Keratinocyte (primary cell): ENCODE data around the gene FABP7. TPM values are rescaled to one million over a fixed set of nuclear protein-coding genes. Genes with fewer than 3 reads are reported as not detected.

ENCODE experiments used
- DNase-seq: peaks from one replicate; pipeline ENCODE4 v3.0.0-alpha.2; 2011; ENCODE audit warnings: low read depth, missing footprints, low spot score
- FAIRE-seq: peaks from 2 replicates; lab custom pipeline; 2011; peaks lifted over from hg19 to GRCh38; lab: Jason Lieb, UNC
- H2AFZ ChIP-seq: 2 replicates; pipeline ENCODE4 v1.6.0; 2012; ENCODE audit warnings: low read length, control low read depth, inconsistent platforms; ENCODE audit not compliant: control insufficient read depth
- H3K27ac ChIP-seq: 2 replicates; pipeline ENCODE4 v1.5.1; 2011; ENCODE audit warnings: low read length; ENCODE audit not compliant: control insufficient read depth, insufficient read depth
- H3K27me3 ChIP-seq: 3 replicates; pipeline ENCODE4 v1.6.0; 2011; ENCODE audit warnings: low read length; ENCODE audit not compliant: control insufficient read depth, insufficient read depth; ENCODE audit errors: extremely low read depth
- H3K36me3 ChIP-seq, 2 experiments: 2 replicates in 1 of 2; 3 replicates in 1 of 2; pipeline ENCODE4 v1.5.1; 2011; ENCODE audit warnings: low read length in 2 of 2, mild to moderate bottlenecking in 1 of 2; ENCODE audit not compliant: control insufficient read depth in 2 of 2, insufficient read depth in 2 of 2; ENCODE audit errors: extremely low read depth in 1 of 2
- H3K4me1 ChIP-seq: 3 replicates; pipeline ENCODE4 v1.5.1; 2011; ENCODE audit warnings: low read length; ENCODE audit not compliant: control insufficient read depth, insufficient read depth; ENCODE audit errors: extremely low read depth
- H3K4me2 ChIP-seq: 3 replicates; pipeline ENCODE4 v1.6.0; 2011; ENCODE audit warnings: low read depth, low read length; ENCODE audit not compliant: control insufficient read depth, insufficient read depth; ENCODE audit errors: extremely low read depth
- H3K4me3 ChIP-seq, 3 experiments: fragments of 200-600 bp in 1 of 3; sonication (generic) in 1 of 3; 2 replicates in 2 of 3; 3 replicates in 1 of 3; pipeline ENCODE4 v1.5.1; 2011 to 2016; ENCODE audit warnings: low read length in 3 of 3, mild to moderate bottlenecking in 3 of 3, control low read depth in 2 of 3, inconsistent platforms in 1 of 3, low read depth in 1 of 3, mixed read lengths in 1 of 3, mixed run types in 1 of 3, moderate library complexity in 1 of 3; ENCODE audit not compliant: control insufficient read depth in 2 of 3, insufficient read depth in 2 of 3; ENCODE audit errors: extremely low read depth in 1 of 3
- H3K79me2 ChIP-seq: 2 replicates; pipeline ENCODE4 v1.6.0; 2012; ENCODE audit warnings: low read length; ENCODE audit not compliant: control insufficient read depth, insufficient read depth
- H3K9ac ChIP-seq: 3 replicates; pipeline ENCODE4 v1.6.0; 2011; ENCODE audit warnings: low read length; ENCODE audit not compliant: control insufficient read depth, insufficient read depth; ENCODE audit errors: extremely low read depth
- H3K9me1 ChIP-seq: 3 replicates; pipeline ENCODE4 v1.6.0; 2011; ENCODE audit warnings: low read length; ENCODE audit not compliant: control insufficient read depth, insufficient read depth; ENCODE audit errors: extremely low read depth
- H3K9me3 ChIP-seq: 2 replicates; pipeline ENCODE4 v1.5.1; 2012; ENCODE audit warnings: low read depth, low read length; ENCODE audit not compliant: control insufficient read depth
- H4K20me1 ChIP-seq: 3 replicates; pipeline ENCODE4 v1.6.0; 2011; ENCODE audit warnings: low read length; ENCODE audit not compliant: control insufficient read depth, insufficient read depth; ENCODE audit errors: extremely low read depth
- CTCF ChIP-seq, 3 experiments: IDR thresholded peaks in 1 of 3; conservative IDR thresholded peaks in 1 of 3; optimal IDR thresholded peaks in 1 of 3; 2 replicates in 2 of 3; 3 replicates in 1 of 3; pipeline versions ENCODE3 to v1.5.1; 2011; ENCODE audit warnings: low read length in 3 of 3, mild to moderate bottlenecking in 3 of 3, moderate library complexity in 2 of 3, control low read depth in 1 of 3, inconsistent platforms in 1 of 3; ENCODE audit not compliant: insufficient read depth in 2 of 3; ENCODE audit errors: extremely low read depth in 1 of 3
- EZH2 ChIP-seq: IDR thresholded peaks from one replicate; pipeline ENCODE4 v1.6.1; 2012; ENCODE audit warnings: inconsistent platforms, mild to moderate bottlenecking, low read length, moderate library complexity
- dilution Hi-C: fragments of 300-500 bp; cut with MboI; formaldehyde crosslinking; loops from one replicate; pipeline ENCODE4 v1.7.0; 2020; ENCODE audit warnings: low sequenced_read_pairs; ENCODE audit not compliant: extremely low pct_ligation_motif_present
- polyA plus RNA-seq, 5 experiments: library from polyadenylated mRNA; depleted of rRNA in 3 of 5; stranded (reverse) in 3 of 5; stranded (forward) in 1 of 5; unstranded in 1 of 5; fragments of >200 nt; gene quantifications; 1 replicate in 1 of 5; 2 replicates in 3 of 5; 3 replicates in 1 of 5; pipeline versions ENCODE4 v1.2.1 to v1.2.3, GENCODE V29; 2011 to 2012; ENCODE audit warnings: missing spikeins in 2 of 5, low read depth in 1 of 5, low replicate concordance in 1 of 5

FABP7 gene
- polyA plus RNA-seq, 1 donor (not counting 4 experiments of a cell fraction or from before 2014, with no cell fraction given): not detected

DNA sequence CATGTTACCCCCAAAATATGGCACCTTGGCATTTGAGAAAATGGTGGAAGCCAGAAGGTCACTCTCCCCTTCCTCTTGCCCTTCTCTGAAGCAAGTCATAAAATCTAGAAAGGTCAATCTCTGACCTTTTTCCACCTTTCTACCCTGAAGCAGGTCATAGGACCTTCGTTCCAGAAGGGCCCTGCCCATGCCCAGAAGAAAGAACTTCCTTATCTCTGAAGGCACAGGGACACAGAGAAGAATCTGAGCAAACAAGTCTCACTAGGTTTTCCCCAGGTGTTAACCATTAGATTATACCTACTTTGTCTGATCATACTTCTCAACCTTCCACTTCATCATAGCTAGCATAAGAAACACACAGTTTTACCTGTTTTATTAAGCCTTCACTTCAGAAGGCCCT, 52.0 kb downstream of the FABP7 start:
- no peaks in the 10 kb centered on the region for H3K36me3 ChIP-seq
- no peak overlapping the region for H3K4me3 ChIP-seq
- no peaks in the 10 kb centered on the region for H3K79me2 ChIP-seq
- H3K27ac ChIP-seq: no peak overlapping the region
- FAIRE-seq (no peak), DNase-seq (no peak)
- H3K9me3 ChIP-seq: no peaks in the 10 kb centered on the region
- TF ChIP-seq CTCF (optimal IDR thresholded peaks at IDR 0.05 in 1 of 3, IDR thresholded peaks at IDR 0.05 in 1 of 3, conservative IDR thresholded peaks at IDR 0.05 in 1 of 3; ENCODE audit: extremely low read depth in 1 of 3, insufficient read depth in 2 of 3, low read length in 3 of 3): no peak
- TF ChIP-seq EZH2: no peak
- no peaks in the 10 kb centered on the region for H3K9me1 ChIP-seq
- H3K4me2 ChIP-seq: no peak overlapping the region
- H2AFZ ChIP-seq: no peak overlapping the region
- no peaks in the 10 kb centered on the region for H3K4me1 ChIP-seq
- dilution Hi-C loops: no loop called here
- no peaks in the 10 kb centered on the region for H3K27me3 ChIP-seq
- no peak overlapping the region for H3K9ac ChIP-seq
- H4K20me1 ChIP-seq: no peaks in the 10 kb centered on the region

DNA sequence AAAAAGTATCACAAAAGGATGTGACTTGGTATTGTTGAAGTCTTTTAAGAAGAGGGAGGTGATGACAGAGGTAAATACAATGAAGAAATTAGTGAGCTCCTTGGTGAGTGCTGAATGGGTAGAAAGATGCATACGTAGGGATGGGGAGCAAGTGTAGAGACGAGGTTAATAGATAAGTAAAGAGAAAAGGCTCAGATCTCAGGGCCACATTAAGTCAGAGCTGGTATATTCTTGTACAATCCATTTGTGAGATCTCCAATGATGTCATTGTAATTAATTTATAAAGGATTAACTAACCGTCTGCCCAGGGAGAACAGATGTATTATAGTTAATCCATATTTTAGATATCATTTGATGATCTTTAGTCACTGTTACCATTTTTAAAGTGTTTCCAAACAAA, 52.9 kb downstream of the FABP7 start:
- TF ChIP-seq EZH2: no peak
- no peak for TF ChIP-seq CTCF (optimal IDR thresholded peaks at IDR 0.05 in 1 of 3, IDR thresholded peaks at IDR 0.05 in 1 of 3, conservative IDR thresholded peaks at IDR 0.05 in 1 of 3; ENCODE audit: extremely low read depth in 1 of 3, insufficient read depth in 2 of 3, low read length in 3 of 3)
- dilution Hi-C loops: no loop called here
- Histone ChIP-seq H3K27me3 (no peaks in the 10 kb centered on the region), H3K9me1 (no peaks in the 10 kb centered on the region), H3K36me3 (no peaks in the 10 kb centered on the region), H3K4me1 (no peaks in the 10 kb centered on the region), H3K4me2 (no peak overlapping the region), H2AFZ (no peak overlapping the region), H3K9ac (no peak overlapping the region), H3K79me2 (no peaks in the 10 kb centered on the region), H3K9me3 (no peaks in the 10 kb centered on the region), H4K20me1 (no peaks in the 10 kb centered on the region), H3K4me3 (no peak overlapping the region), H3K27ac (no peak overlapping the region)
- no peak for DNase-seq
- no peak for FAIRE-seq
